ENCODE results near the gene SNCG.
"Not testable (repeated sequence)": the region's sequence is repeated elsewhere in the genome, so short reads cannot be mapped to it uniquely, and the experiment has no call there.

Gene SNCG

DNA sequence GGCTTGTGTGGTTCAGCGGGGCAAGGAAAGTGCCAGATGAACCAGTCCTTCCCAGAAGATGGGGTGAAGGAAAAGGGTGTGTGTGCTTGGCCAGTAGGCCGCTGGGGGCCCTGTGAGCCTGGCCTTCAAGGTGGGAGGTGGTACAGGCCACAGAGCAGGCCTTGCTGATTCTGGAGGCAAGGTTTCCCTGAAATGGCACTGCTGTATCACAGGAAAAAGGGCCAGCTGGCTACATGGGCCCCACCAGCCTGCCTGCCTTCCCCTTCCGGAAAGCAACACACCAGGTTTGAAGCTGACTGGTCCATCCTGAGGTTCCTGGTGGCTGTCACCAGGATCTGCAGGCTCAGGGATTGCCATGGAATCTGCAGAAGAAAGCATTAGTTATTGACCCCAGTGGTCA is 13.5 kb upstream of the SNCG start:
- DNase-seq (ENCODE audit: low spot score), result no peak

DNA sequence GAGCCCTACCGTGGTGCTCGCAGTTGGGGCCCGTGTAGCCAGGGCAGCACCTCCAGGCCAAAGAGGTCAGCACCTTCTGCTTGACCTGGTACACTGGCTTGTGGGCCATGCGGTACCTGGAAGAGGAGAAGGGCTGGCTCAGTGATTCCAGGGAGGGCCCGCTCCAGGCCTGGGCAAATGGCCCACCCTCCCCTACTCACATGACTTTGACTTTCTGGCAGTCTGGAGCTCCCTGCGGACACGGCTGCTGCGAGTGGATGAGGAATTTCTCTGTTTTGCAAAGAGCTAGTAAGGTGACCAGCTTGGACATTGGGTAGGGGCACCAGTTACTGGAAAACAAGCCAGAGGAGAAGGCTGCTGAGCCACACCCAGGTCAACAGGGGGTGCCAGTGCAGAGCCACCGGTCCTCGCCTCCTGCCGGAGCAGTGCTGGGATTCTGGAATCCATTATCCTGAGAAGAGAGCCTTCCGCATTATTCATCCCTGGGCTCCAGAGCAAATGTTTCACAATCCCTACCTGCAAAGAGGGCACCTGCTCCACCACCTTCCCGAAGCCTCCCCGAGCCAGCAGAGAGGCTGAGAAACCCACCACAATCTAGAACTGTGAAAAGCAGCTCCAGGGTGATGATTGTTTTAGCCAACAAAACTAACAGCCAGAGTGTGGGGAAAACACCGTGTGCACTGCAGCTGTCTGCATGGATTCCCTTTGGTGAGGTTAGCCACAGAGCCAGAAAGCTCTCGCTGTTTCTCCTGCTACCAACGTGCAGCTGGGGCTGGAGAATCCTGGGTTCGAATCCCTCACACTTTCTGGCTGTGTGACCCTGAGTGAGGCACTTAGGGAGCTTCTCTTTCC is 12.8 kb upstream of the SNCG start:
- DNase-seq (ENCODE audit: low spot score), result no peak

DNA sequence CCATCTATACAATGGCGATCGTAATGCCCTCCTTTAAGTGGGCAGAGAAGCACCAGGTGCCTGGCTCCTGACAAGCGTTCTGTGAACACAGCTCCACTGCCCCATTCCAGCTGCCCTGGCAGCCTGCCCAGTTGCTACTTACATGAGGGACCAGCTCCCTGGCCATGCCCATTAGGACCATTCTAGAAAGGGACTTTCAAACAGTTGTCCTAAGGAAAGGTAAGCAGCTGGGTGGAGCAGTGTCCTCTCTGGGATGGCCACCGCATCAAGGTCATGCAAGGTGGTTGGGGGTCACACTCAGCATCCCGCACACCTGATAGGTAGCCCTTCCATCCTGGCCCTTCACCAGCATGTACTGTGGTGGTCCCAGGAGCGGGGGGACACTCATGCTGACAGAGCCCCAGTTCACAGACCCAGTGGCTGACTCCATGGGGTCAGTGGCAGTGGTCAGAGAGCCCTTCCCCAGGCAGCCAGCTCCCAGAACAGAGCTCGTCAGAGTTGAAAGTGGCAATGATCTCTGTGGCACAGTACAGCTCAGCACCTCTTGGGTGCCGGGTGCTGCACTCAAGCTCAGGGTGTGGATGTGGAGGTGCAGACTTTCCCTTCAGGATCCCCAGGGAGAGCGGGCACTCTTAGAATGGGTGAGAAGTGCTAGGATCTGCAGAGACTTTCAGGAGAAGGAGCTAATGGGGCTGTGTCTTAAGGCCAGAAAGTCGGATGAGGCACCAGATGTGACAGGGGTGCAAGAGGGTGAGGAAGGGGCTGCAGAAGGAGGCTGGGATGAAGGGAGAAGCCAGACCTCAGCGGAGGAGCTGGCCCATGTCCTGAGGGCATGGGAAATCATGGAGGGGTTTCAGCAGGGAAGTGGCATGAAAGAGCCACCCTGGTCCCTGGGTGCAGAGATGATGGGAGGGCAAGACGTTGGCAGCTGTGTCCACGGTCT is 11.9 kb upstream of the SNCG start:
- no peak for DNase-seq (ENCODE audit: low spot score)

DNA sequence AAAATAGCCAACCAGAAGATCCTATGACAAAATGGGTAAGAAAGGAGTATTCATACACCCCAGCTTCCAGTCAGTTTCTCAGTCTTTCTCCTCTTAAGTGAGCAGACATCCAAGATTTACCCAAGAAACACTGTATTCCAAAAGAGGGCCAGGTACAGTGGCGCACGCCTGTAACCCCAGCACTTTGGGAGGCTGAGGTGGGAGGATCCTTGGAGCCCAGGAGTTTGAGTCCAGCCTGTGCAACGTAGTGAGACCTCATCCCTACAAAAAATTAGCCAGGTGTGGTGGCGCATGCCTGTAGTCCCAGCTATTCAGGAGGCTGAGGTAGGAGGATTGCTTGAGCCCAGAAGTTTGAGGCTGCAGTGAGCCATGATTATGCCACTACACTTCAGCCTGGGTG is 10.6 kb upstream of the SNCG start:
- DNase-seq (ENCODE audit: low spot score), result not testable (repeated sequence)

DNA sequence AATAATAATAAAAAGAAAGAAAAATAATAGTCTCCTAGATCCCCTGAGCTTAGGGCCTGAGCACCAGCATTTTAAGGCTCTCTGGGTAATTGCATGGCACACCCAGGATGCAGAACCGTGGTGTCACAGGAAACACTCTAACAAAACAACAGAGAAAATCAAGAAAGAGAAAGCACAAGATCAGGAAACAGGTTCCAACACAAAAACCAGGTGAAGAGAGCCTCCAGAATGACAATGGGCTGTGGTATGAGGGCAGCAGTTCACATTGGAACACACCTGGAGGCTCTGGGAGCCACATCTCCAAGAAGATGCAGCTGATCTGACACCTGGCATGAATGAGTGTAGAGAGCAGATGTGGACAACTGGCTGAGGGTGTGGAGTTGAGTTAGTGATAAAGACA is 8.1 kb upstream of the SNCG start:
- DNase-seq (ENCODE audit: low spot score), result no peak

GRCh38 chr10:86951184-86951761 is 7.1 kb upstream of the SNCG start:
- DNase-seq (ENCODE audit: low spot score), result no peak

DNA sequence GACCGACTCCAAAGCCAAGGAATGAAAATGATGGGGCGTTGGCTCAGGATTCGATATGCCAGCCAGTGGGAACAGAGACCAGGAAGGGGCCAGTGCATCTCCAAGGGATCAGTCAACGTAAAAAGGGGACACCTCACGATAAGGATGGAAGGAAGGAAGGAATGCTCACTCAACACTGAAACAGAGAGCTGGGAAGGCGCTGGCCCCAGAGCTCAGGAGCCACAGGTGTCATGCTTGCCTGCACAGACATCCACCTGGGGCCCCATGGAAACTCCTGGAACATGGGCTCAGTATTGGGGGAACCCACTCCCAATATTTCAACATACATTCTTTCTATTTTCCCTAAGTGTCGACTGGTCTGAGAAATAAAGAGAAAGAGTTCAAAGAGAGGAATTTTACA is 6.3 kb upstream of the SNCG start:
- DNase-seq (ENCODE audit: low spot score), result no peak

DNA sequence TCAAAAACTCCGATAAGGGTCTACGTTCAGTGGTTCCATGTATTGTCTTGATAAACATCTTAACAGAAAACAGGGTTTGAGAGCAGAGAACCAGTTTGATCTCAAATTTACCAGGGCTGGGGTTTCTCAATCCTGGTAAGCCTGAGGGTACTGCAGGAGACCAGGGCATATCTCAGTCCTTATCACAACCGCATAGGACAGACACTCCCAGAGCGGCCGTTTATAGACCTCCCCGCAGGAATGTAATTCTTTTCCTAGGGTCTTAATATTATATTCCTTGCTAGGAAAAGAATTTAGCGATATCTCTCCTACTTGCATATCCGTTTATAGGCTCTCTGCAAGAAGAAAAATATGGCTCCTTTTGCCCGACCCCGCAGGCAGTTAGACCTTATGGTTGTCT is 5.7 kb upstream of the SNCG start:
- not testable (repeated sequence) for DNase-seq (ENCODE audit: low spot score)

DNA sequence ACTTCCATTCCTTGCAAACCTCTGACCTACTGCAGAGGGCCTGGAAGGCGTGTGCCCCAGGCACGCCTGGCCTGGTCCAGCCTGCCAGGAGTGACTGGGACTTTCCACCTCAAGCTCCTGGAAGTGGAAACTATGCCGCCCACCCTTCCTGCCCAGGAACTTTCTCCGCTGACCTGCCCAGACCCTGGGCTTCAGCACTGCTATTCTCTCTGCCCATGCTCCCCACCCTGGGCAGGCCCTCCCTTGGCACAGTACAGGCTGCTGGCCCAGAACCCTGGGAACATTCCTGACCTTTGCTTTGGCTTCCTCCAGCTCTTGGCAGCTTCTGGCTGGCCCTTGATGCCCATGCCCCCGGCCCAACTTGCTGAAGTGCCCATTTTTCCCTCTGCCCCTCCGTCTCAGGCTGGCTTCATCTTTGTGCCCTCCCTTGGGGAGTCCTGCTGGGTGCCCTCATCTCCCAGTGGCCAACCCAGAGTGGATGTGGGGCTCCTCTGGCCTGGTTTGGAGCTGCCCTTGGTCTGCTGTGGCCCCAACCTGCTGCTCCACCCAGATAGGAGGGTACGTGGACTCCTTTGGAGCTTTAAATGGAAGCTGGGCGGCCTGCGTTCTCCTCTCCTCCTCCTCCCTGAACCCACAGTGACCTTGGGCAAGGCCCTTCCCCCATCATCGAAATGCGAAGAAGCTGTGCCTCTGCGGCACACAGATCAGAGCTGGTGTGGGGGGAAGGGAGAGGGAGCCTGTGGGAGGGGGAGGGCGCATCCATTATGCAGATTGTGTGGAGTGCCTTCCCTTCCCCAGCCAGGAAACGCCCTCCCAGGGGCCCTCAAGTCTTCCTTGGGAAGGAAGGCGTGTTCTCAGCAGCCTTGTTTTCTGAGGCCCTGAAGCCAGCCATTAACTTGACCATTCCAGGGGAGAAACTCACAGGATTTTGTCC is 4.4 kb upstream of the SNCG start:
- no peak for DNase-seq (ENCODE audit: low spot score)

DNA sequence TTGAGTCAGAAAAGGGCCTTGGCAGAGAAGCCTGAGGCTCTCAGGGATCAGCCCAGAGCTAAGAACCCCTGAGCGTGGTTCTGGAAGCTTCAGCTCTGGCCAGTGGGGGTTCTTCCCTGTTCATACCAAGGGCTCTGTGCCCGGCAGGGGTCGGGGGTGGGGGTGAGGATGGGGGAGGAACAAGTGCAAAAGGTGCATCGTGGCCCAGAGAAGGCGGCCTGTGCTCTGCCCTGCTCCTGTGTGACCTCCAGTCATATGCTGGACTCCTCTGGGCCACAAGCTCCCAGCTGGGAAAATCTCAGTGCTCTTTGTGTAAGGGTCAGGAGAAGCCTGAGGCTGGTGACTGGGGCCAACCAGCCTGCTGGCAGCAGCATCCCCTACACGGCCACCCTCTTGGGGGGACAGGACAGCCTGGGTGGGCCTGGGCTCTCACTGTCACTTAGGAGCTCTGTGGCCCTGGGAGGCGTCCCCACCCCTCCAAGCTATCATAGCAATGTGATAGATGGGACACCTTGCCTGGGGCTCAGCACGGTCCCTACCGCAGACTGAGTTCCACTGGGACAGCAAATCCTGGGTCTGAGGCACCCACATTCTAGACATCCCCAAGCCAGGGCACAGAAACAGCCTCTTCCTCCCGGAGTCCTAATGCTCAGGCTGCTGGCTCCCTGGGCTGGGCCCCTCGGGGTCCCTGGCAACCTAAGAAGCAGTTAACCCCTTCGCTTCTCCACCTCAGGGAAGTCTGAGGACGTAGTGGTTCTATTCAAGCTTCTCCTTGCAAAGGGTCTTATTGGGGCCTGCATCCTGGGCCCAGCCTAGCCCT is 3.5 kb upstream of the SNCG start:
- DNase-seq (ENCODE audit: low spot score), result no peak

- DNase-seq (ENCODE audit: low spot score), result no peak
Measured at GRCh38 chr10:86955501-86956194, 2.8 kb upstream of the SNCG start.

DNA sequence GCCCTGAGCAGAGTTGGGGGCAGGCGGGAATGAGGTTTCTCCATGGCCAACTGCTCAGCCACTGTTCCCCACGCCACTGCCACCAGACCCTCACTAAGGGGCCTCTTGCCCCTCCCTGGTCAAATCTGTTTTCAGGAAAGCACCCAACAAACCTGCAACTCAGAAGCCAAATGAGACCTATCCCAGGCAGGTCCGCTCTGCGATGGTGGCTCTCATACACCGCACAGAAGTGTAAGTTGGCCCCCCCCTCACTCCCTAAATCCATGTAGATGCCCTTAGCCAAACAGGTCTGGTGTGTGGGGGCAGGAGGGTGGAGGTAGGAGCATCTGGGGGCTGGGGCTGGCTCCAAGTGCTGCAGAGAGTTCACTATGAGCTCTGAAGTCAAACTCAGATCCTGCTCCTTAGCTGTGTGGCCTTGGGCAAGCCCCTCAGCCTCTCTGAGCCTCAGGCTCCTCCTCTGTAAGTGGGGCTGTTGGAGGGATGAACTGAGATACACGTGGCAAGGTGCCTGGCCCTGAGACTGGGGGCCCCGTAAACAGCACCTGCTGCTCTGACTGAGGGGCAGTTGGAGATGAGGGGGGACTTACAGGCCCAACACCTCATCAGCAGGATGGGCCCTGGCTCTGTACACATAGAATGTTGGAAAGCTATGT is 2.1 kb upstream of the SNCG start:
- DNase-seq (ENCODE audit: low spot score), result no peak

- no peak for DNase-seq (ENCODE audit: low spot score)
Measured at GRCh38 chr10:86956848-86957448, 1.5 kb upstream of the SNCG start.

DNA sequence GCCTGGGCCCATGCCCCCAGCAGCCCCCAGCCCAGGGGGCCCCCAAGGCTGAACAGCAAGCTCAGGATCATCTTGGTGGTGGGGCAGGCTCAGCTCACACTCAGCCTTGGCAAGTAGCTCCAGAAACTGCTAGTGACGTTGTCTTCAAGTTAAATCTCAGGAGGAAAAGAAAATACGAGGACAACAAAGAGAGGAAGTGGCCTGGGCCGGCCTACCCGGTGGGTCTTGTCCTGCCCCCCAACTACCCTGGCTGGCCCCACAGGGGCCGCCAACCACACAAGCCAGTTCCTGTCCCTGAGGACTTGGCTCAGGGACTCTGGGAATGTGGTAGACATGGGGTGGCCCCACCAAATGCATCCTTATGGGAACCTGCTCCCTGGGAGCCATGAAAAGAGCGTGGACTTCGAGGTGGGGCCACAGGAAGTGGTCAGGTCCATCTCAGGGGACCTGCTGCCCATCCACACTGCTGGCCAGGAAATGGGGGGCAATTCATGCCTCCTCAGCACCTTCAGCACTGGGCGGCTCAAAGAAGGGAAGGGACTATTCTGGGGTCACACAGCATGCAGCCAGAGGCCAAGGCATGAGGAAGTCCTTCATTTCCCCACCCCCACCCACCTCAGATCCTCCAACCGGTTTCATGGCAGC is 806 bp upstream of the SNCG start, which contains the start of gene MMRN2:
Gene MMRN2, minus strand, starts transcription at position 145 of the 645 bp plus-strand sequence. Its CDS starts 74 bp downstream, at position 71.
- DNase-seq (ENCODE audit: low spot score), result no peak

GRCh38 chr10:86958901-86959736 is 720 bp downstream of the SNCG start:
- no peak for DNase-seq (ENCODE audit: low spot score)

- DNase-seq (ENCODE audit: low spot score), result no peak
Measured at GRCh38 chr10:86959737-86960002, 1.3 kb downstream of the SNCG start.

GRCh38 chr10:86960003-86960862 is 1.8 kb downstream of the SNCG start:
- DNase-seq (ENCODE audit: low spot score), result no peak

All from pons (tissue), 1 donor.